T-helper 17 cell (primary cell): ENCODE measurements around the gene GRK7. TPM values are rescaled to one million over a fixed set of nuclear protein-coding genes. Genes with fewer than 3 reads are reported as not detected.

Source experiments
- ATAC-seq: fragments of 150-1000 bp; cut with Tn5 transposase; 2 replicates; pipeline ENCODE4 v1.10.0; 2021; ENCODE audit warnings: mild to moderate bottlenecking, moderate library complexity
- DNase-seq, 3 donors: peaks; one replicate each; pipeline versions ENCODE4 v3.0.0 to v3.0.0-alpha.2; 2020 to 2021
- H3K9me3 ChIP-seq: one replicate; pipeline ENCODE4 v1.7.0; 2013; ENCODE audit warnings: low read length, mild to moderate bottlenecking; ENCODE audit not compliant: control insufficient read depth, poor library complexity, severe bottlenecking
- H3K27ac Mint-ChIP-seq: one replicate; pipeline ENCODE4 v1.8.0; 2022; ENCODE audit warnings: mild to moderate bottlenecking, moderate library complexity, mixed read lengths
- H3K27me3 Mint-ChIP-seq: one replicate; pipeline ENCODE4 v1.8.0; 2022; ENCODE audit warnings: mixed read lengths
- H3K36me3 Mint-ChIP-seq: one replicate; pipeline ENCODE4 v1.8.0; 2022; ENCODE audit warnings: low read depth, mixed read lengths
- H3K4me1 Mint-ChIP-seq: one replicate; pipeline ENCODE4 v1.8.0; 2022; ENCODE audit warnings: mild to moderate bottlenecking, mixed read lengths
- H3K4me3 Mint-ChIP-seq: one replicate; pipeline ENCODE4 v1.8.0; 2022; ENCODE audit warnings: mild to moderate bottlenecking, moderate library complexity, mixed read lengths
- total RNA-seq, 4 donors: library from RNA in 2 of 4; stranded (reverse) in 2 of 4; gene quantifications; one replicate each; pipeline ENCODE4 v1.2.3 and lab custom pipeline; 2022 to 2026

Gene GRK7
- total RNA-seq (under 1 TPM; 0.18 to 0.20 TPM), total RNA-seq (lab: John Stamatoyannopoulos, UW) (0.70 to 0.83 reads per million in 2 donors)

DNA sequence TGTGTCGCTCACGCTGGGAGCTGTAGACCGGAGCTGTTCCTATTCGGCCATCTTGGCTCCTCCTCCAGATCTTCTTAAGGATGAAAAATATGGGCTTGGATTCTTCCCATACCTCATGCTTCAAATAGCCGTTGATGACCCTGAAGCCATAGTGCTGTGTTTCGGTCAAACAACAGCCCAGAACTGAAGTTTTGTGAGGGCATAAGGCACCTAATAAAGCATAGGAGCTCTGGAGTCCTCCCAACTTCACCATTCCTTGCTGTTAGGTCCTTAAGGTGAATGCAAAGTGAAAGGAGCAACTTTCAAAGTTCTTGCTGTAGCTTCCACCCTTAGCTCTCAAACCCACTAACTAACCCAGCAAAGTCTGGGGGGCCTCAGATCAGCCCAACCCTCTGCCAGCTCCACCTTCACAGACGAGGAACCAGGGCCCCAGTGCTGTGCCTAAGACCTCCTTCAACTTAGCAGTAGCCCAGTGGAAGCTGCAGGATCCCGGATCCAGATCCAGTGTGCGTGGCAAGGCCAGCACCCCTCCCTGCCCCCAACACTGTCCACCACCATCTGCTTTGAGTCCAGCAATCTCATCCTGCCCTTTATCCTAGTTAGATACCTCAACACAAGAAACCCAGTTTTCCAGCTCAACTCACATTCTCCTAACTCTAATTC is at the start of gene GRK7:
Gene GRK7, plus strand, starts transcription at position 321 of the 663 bp plus-strand sequence. CDS start 14,877 bp downstream, outside the sequence.
- Mint-ChIP-seq H3K27me3 (no peaks in the 10 kb centered on the region), H3K36me3 (no peaks in the 10 kb centered on the region), H3K27ac (no peak within 1 kb of the TSS), H3K4me3 (no peak within 1 kb of the TSS), H3K4me1 (peaks cover 2% of the 10 kb centered on the region)
- ATAC-seq (no peak), DNase-seq (no peak)
- H3K9me3 ChIP-seq, result no peaks in the 10 kb centered on the region

GRCh38 chr3:141714671-141715070 is 48.5 kb upstream of the GRK7 start:
- no peak for DNase-seq
- Mint-ChIP-seq H3K27me3 (peaks cover 11% of the 10 kb centered on the region), H3K27ac (no peak overlapping the region), H3K4me3 (no peak overlapping the region), H3K36me3 (peaks cover 2% of the 10 kb centered on the region), H3K4me1 (no peaks in the 10 kb centered on the region)
- no peak for ATAC-seq
- no peaks in the 10 kb centered on the region for H3K9me3 ChIP-seq

DNA sequence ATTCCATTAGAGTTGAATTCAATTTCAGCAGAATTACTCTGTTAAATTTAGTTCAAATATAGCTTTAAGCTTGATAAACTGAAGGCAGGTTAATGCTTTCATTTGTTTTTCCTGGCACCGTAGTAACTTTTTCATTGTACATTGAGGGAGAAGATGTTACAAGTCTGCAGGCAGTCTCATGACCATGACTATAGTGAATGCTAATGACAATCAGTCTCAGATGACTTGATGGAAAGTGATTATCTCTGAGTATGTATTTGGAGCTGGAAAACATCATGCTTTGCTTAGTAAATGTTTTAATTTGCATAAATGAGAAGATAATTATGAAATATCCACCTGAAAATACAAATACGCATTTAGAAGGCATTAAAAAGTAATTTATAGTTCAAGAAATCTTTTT is 41.1 kb upstream of the GRK7 start:
- Mint-ChIP-seq H3K27me3 (peaks cover 48% of the 10 kb centered on the region), H3K36me3 (peaks cover 3% of the 10 kb centered on the region), H3K4me1 (peaks cover 3% of the 10 kb centered on the region), H3K27ac (no peak overlapping the region), H3K4me3 (no peak overlapping the region)
- no peak for ATAC-seq
- no peaks in the 10 kb centered on the region for H3K9me3 ChIP-seq
- no peak for DNase-seq

GRCh38 chr3:141722648-141723047 is 40.6 kb upstream of the GRK7 start:
- Mint-ChIP-seq H3K27me3 (peaks cover 54% of the 10 kb centered on the region), H3K4me3 (no peak overlapping the region), H3K27ac (no peak overlapping the region), H3K4me1 (peaks cover 5% of the 10 kb centered on the region), H3K36me3 (peaks cover 3% of the 10 kb centered on the region)
- DNase-seq (no peak), ATAC-seq (no peak)
- no peaks in the 10 kb centered on the region for H3K9me3 ChIP-seq

DNA sequence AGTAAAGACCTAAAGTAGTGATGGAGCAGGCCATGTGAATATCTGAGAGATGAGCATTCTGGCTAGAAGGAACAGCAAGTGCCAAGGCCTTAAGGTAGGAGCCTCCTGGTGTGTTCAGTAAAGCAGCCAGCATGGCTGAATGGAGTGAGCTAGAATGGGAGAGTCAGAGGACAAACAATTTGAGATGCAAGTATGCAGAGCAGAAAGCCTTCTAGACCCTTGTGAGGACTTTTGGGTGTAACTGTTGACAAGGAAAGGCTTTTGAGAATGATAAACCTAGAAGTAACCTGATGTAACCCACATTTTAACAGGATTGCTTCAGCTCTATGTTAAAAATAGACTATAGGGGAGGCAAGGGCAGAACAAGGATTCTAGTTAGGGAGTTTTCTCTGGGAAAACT is 40.0 kb upstream of the GRK7 start:
- Mint-ChIP-seq H3K4me3 (no peak overlapping the region), H3K36me3 (peaks cover 6% of the 10 kb centered on the region), H3K4me1 (peaks cover 5% of the 10 kb centered on the region), H3K27ac (no peak overlapping the region), H3K27me3 (peaks cover 58% of the 10 kb centered on the region)
- DNase-seq, result no peak
- H3K9me3 ChIP-seq, result no peaks in the 10 kb centered on the region
- no peak for ATAC-seq

GRCh38 chr3:141724186-141724585 is 39.0 kb upstream of the GRK7 start:
- Mint-ChIP-seq H3K27ac (no peak overlapping the region), H3K36me3 (peaks cover 8% of the 10 kb centered on the region), H3K27me3 (peaks cover 63% of the 10 kb centered on the region), H3K4me3 (no peak overlapping the region), H3K4me1 (peaks cover 7% of the 10 kb centered on the region)
- no peaks in the 10 kb centered on the region for H3K9me3 ChIP-seq
- no peak for ATAC-seq
- DNase-seq, result no peak

- no peak overlapping the region for H3K4me3 Mint-ChIP-seq
- ATAC-seq, result no peak
- peaks cover 57% of the 10 kb centered on the region for H3K27me3 Mint-ChIP-seq
- H3K4me1 Mint-ChIP-seq, result peaks cover 7% of the 10 kb centered on the region
- no peak overlapping the region for H3K27ac Mint-ChIP-seq
- H3K9me3 ChIP-seq, result no peaks in the 10 kb centered on the region
- peaks cover 7% of the 10 kb centered on the region for H3K36me3 Mint-ChIP-seq
- no peak for DNase-seq
Measured at GRCh38 chr3:141725036-141725435, 38.2 kb upstream of the GRK7 start.

DNA sequence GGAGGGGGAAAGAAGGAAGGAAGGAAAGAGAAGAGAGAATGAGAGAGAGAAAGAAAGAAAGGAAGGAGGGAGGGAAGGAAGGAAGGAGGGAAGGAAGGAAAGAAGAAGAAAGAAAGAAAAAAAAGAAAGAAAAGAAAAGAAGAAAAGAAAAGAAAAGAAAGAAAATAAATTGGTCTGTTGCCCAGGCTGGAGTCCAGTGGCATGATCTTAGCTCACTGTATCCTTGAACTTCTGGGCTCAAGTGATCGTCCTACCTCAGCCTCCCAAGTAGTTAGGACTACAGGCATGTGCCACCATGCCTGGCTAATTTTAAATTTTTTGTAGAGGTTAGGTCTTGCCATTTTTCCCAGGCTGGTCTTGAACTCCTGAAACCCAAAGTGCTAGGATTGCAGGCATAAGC is 36.7 kb upstream of the GRK7 start:
- ATAC-seq (no peak), DNase-seq (no peak)
- Mint-ChIP-seq H3K36me3 (peaks cover 7% of the 10 kb centered on the region), H3K27me3 (peaks cover 50% of the 10 kb centered on the region), H3K4me1 (peaks cover 7% of the 10 kb centered on the region), H3K27ac (no peak overlapping the region), H3K4me3 (no peak overlapping the region)
- no peaks in the 10 kb centered on the region for H3K9me3 ChIP-seq

DNA sequence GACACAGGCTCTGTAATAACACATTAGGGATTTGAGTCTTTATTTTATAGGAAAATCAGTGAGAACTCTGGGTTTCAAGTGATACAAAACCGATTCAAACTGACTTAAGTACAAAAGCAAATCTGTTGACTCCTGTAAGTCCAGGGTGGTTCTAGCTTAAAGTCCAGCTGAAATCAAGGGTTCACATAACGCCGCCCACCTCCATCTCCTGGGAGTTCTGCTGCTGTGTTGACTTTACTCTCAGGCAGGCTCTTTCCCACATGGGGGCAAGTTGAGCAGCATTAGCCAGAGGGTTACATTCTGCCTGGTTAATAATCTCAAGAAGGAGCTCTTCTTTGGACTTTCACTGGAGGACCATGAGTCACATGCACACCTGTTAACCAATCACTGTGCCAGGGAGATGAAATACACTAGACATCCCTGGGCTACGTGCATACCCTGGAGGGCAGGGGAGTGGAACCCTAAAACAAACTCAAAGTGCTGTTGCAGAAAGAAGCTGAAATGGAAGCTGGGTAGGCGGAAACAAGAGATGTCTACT is 34.8 kb upstream of the GRK7 start:
- H3K27me3 Mint-ChIP-seq, result peaks cover 42% of the 10 kb centered on the region
- ATAC-seq, result no peak
- no peak for DNase-seq

GRCh38 chr3:141729240-141729639 is 34.0 kb upstream of the GRK7 start:
- DNase-seq (no peak), ATAC-seq (no peak)
- Mint-ChIP-seq H3K4me3 (no peak overlapping the region), H3K36me3 (peaks cover 10% of the 10 kb centered on the region), H3K27me3 (peaks cover 37% of the 10 kb centered on the region), H3K4me1 (peaks cover 8% of the 10 kb centered on the region), H3K27ac (no peak overlapping the region)
- no peaks in the 10 kb centered on the region for H3K9me3 ChIP-seq

More for the DNA sequence above, 34.8 kb upstream of the GRK7 start:
- Mint-ChIP-seq H3K4me1 (peaks cover 7% of the 10 kb centered on the region), H3K36me3 (peaks cover 7% of the 10 kb centered on the region), H3K27ac (peak overlapping the region; percentile 85), H3K4me3 (no peak overlapping the region)
- H3K9me3 ChIP-seq, result no peaks in the 10 kb centered on the region

GRCh38 chr3:141735176-141735575 is 28.0 kb upstream of the GRK7 start:
- H3K9me3 ChIP-seq, result no peaks in the 10 kb centered on the region
- H3K36me3 Mint-ChIP-seq, result peaks cover 6% of the 10 kb centered on the region
- no peaks in the 10 kb centered on the region for H3K27me3 Mint-ChIP-seq
- peak overlapping the region; percentile 39 for H3K27ac Mint-ChIP-seq
- peaks cover 17% of the 10 kb centered on the region for H3K4me1 Mint-ChIP-seq
- no peak overlapping the region for H3K4me3 Mint-ChIP-seq
- ATAC-seq, result no peak
- DNase-seq, result no peak

GRCh38 chr3:141735770-141736465 is 27.3 kb upstream of the GRK7 start:
- Mint-ChIP-seq H3K27me3 (no peaks in the 10 kb centered on the region), H3K4me3 (no peak overlapping the region), H3K4me1 (peaks cover 20% of the 10 kb centered on the region), H3K27ac (peak overlapping the region; percentile 39), H3K36me3 (peaks cover 6% of the 10 kb centered on the region)
- DNase-seq, result no peak
- no peak for ATAC-seq
- H3K9me3 ChIP-seq, result no peaks in the 10 kb centered on the region

DNA sequence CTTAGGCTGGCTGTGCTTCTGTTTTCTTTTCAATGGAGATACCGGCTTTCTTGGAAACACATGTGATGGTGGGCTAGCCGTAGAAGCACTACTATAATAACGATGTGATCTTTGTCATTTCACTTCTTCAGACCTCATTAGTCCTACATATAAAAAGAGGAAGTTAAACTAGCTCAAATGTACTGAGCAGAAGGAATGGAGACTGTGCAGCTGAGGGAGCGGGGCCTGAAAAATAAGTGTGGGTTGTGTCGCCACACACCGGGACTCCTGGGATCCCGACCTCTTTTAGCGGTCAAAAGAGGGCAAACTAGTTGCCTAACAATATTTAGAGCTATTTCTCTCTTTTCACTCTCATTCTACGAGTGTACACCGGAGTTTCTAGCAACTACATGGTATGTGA is 26.1 kb upstream of the GRK7 start:
- Mint-ChIP-seq H3K4me1 (peaks cover 26% of the 10 kb centered on the region), H3K27ac (no peak overlapping the region), H3K36me3 (peaks cover 6% of the 10 kb centered on the region), H3K4me3 (no peak overlapping the region), H3K27me3 (no peaks in the 10 kb centered on the region)
- ATAC-seq (no peak), DNase-seq (no peak)
- H3K9me3 ChIP-seq, result no peaks in the 10 kb centered on the region
